Sigmoid colon (tissue), 4 donors: ENCODE measurements around the gene KCTD19.
A peak's percentile ranks its signal among the peaks of the same experiment; 100 is the strongest.

Source experiments
- EP300 ChIP-seq, 4 donors: sonication (generic); formaldehyde crosslinking; IDR thresholded peaks; one replicate each; pipeline ENCODE4 v1.6.1; 2017; ENCODE audit warnings: antibody characterized with exemption in 4 of 4
- POLR2A ChIP-seq, 2 donors: fragments of 450-650 bp; IDR thresholded peaks; one replicate each; pipeline ENCODE4 v1.6.1; 2016; ENCODE audit warnings: antibody characterized with exemption in 2 of 2, mild to moderate bottlenecking in 2 of 2, moderate library complexity in 2 of 2
- POLR2AphosphoS5 ChIP-seq, 4 donors: sonication (generic); formaldehyde crosslinking; IDR thresholded peaks; one replicate each; pipeline ENCODE4 v1.6.1; 2017; ENCODE audit warnings: antibody characterized with exemption in 4 of 4
- TF ChIP-seq, protein P1 (sequence below), 4 experiments: fragments of 450-650 bp in 3 of 4; fragments of 200-600 bp in 1 of 4; IDR thresholded peaks; one replicate each; pipeline ENCODE4 v1.5.1; 2016 to 2019; ENCODE audit warnings: antibody characterized with exemption in 4 of 4, mild to moderate bottlenecking in 3 of 4, moderate library complexity in 2 of 4

DNA sequence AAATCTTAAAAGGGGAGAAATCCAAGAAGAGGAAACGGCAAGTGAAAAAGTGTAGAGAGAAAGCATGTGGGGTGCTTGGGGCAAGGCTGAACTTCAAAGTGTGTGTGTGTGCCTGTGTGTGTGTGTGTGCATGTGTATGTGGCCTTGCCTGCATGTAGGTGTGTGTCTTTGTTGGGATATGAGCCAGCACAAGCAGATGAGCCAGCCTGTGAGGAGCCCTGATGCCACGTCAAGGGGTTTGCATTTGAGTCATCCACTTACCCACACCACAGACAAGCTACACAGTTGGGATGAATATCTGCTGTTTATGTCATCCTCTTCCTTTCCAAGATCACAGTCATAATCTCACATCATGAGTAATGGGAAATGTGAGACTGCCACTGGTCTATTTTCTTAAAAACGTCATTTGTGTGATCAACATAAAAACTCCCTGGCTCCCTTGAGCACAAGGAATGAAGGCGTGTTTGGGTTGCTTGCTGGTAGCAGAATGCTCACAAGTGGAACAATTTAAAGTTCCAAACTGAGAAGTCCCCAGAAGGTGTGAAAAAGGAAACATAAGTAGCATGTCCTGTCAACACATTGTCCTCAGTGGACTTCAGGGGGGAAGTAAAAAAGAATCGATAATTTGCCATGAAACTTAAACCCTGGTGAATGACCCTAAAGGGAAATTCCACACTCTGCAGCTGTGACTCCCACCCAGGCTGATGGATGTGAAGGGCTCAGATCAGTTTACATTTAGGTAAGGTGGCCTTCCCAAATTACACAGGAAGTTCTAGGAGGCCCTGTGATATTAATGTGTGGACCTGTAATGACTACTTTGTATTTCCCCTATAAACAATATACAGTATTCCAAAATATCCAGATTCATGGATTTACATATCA lies 14.7 kb downstream of the KCTD19 start:
- TF ChIP-seq, protein P1, sequence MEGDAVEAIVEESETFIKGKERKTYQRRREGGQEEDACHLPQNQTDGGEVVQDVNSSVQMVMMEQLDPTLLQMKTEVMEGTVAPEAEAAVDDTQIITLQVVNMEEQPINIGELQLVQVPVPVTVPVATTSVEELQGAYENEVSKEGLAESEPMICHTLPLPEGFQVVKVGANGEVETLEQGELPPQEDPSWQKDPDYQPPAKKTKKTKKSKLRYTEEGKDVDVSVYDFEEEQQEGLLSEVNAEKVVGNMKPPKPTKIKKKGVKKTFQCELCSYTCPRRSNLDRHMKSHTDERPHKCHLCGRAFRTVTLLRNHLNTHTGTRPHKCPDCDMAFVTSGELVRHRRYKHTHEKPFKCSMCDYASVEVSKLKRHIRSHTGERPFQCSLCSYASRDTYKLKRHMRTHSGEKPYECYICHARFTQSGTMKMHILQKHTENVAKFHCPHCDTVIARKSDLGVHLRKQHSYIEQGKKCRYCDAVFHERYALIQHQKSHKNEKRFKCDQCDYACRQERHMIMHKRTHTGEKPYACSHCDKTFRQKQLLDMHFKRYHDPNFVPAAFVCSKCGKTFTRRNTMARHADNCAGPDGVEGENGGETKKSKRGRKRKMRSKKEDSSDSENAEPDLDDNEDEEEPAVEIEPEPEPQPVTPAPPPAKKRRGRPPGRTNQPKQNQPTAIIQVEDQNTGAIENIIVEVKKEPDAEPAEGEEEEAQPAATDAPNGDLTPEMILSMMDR (IDR thresholded peaks at IDR 0.05) = no peak
- TF ChIP-seq POLR2A (IDR thresholded peaks at IDR 0.05) (no peak), POLR2AphosphoS5 (IDR thresholded peaks at IDR 0.05) (peak in 1 of 4 donors; percentile 51), EP300 (IDR thresholded peaks at IDR 0.05) (no peak)
